Sigmoid colon (tissue), 4 donors: Measurements from ENCODE around the gene DNAH10.

Experiments used
- CTCF ChIP-seq, 4 experiments: fragments of 450-650 bp in 3 of 4; fragments of 200-600 bp in 1 of 4; IDR thresholded peaks; one replicate each; pipeline ENCODE4 v1.5.1; 2016 to 2019; ENCODE audit warnings: antibody characterized with exemption in 4 of 4, mild to moderate bottlenecking in 3 of 4, moderate library complexity in 2 of 4
- POLR2A ChIP-seq, 2 donors: fragments of 450-650 bp; IDR thresholded peaks; one replicate each; pipeline ENCODE4 v1.6.1; 2016; ENCODE audit warnings: antibody characterized with exemption in 2 of 2, mild to moderate bottlenecking in 2 of 2, moderate library complexity in 2 of 2
- POLR2AphosphoS5 ChIP-seq, 4 donors: sonication (generic); formaldehyde crosslinking; IDR thresholded peaks; one replicate each; pipeline ENCODE4 v1.6.1; 2017; ENCODE audit warnings: antibody characterized with exemption in 4 of 4

- TF ChIP-seq CTCF (IDR thresholded peaks at IDR 0.05) (no peak), POLR2A (IDR thresholded peaks at IDR 0.05) (no peak), POLR2AphosphoS5 (IDR thresholded peaks at IDR 0.05) (no peak)
Measured at GRCh38 chr12:123912415-123913380, 150.6 kb downstream of the DNAH10 start.
